Activated CD4-positive, alpha-beta T cell treated with anti-CD3 and anti-CD28 coated beads for 24 hours (primary cell): ENCODE measurements around the gene NIM1K.
"Not testable (repeated sequence)": the region's sequence is repeated elsewhere in the genome, so short reads cannot be mapped to it uniquely, and the experiment has no call there.

Experiments used
- DNase-seq, 2 donors: peaks; one replicate each; pipeline ENCODE4 v3.0.0-alpha.2; 2020; ENCODE audit warnings: low read depth in 2 of 2

Gene NIM1K

GRCh38 chr5:43190755-43191603 is 1.0 kb upstream of the NIM1K start:
- DNase-seq = no peak

- DNase-seq = peak in 1 of 2 donors; percentile 9
Measured at GRCh38 chr5:43192558-43193180, 644 bp downstream of the NIM1K start.

- DNase-seq = peak; percentile 18 to 29
Measured at GRCh38 chr5:43193181-43193893, 1.3 kb downstream of the NIM1K start.

- no peak for DNase-seq
Measured at GRCh38 chr5:43193894-43194265, 1.9 kb downstream of the NIM1K start.

- DNase-seq = no peak
Measured at GRCh38 chr5:43195670-43196265, 3.7 kb downstream of the NIM1K start.

- no peak for DNase-seq
Measured at GRCh38 chr5:43197535-43197934, 5.5 kb downstream of the NIM1K start.

- DNase-seq = not testable (repeated sequence)
Measured at GRCh38 chr5:43201442-43201841, 9.4 kb downstream of the NIM1K start.

- no peak for DNase-seq
Measured at GRCh38 chr5:43202380-43202779, 10.4 kb downstream of the NIM1K start.

GRCh38 chr5:43203373-43203772 is 11.3 kb downstream of the NIM1K start:
- no peak for DNase-seq

GRCh38 chr5:43204958-43205357 is 12.9 kb downstream of the NIM1K start:
- DNase-seq = no peak

- DNase-seq = no peak
Measured at GRCh38 chr5:43207601-43208000, 15.6 kb downstream of the NIM1K start.

GRCh38 chr5:43208658-43209057 is 16.6 kb downstream of the NIM1K start:
- DNase-seq = no peak

GRCh38 chr5:43209060-43209459 is 17.0 kb downstream of the NIM1K start:
- no peak for DNase-seq

GRCh38 chr5:43209833-43210232 is 17.8 kb downstream of the NIM1K start:
- DNase-seq = no peak

GRCh38 chr5:43210570-43210969 is 18.5 kb downstream of the NIM1K start:
- DNase-seq = no peak

GRCh38 chr5:43213951-43214350 is 21.9 kb downstream of the NIM1K start:
- no peak for DNase-seq

- DNase-seq = no peak
Measured at GRCh38 chr5:43215073-43215631, 23.1 kb downstream of the NIM1K start.

GRCh38 chr5:43216941-43217340 is 24.9 kb downstream of the NIM1K start:
- DNase-seq = no peak

GRCh38 chr5:43219120-43219519 is 27.1 kb downstream of the NIM1K start:
- DNase-seq = no peak

GRCh38 chr5:43221502-43221901 is 29.5 kb downstream of the NIM1K start:
- DNase-seq = no peak

GRCh38 chr5:43225649-43226245 is 33.7 kb downstream of the NIM1K start:
- no peak for DNase-seq

GRCh38 chr5:43227655-43228054 is 35.6 kb downstream of the NIM1K start:
- DNase-seq = no peak
